Fibroblast of gingiva (primary cell): Measurements from ENCODE around the gene KIF3A.

Experiments
- DNase-seq: peaks from one replicate; pipeline ENCODE4 v3.0.0-alpha.2; 2011; ENCODE audit warnings: low read depth

KIF3A gene

GRCh38 chr5:132770476-132771159 is 33.3 kb upstream of the KIF3A start:
- peak; percentile 84 for DNase-seq

GRCh38 chr5:132768485-132768868 is 31.1 kb upstream of the KIF3A start:
- DNase-seq: no peak

- DNase-seq: no peak
Measured at GRCh38 chr5:132767150-132767549, 29.8 kb upstream of the KIF3A start.

- no peak for DNase-seq
Measured at GRCh38 chr5:132766806-132767055, 29.4 kb upstream of the KIF3A start.

GRCh38 chr5:132766020-132766805 is 28.9 kb upstream of the KIF3A start:
- no peak for DNase-seq

GRCh38 chr5:132765311-132766019 is 28.1 kb upstream of the KIF3A start:
- no peak for DNase-seq

GRCh38 chr5:132764671-132765238 is 27.4 kb upstream of the KIF3A start:
- DNase-seq: no peak

GRCh38 chr5:132764051-132764450 is 26.7 kb upstream of the KIF3A start:
- DNase-seq: no peak

- no peak for DNase-seq
Measured at GRCh38 chr5:132763181-132764036, 26.1 kb upstream of the KIF3A start.

- no peak for DNase-seq
Measured at GRCh38 chr5:132762246-132763000, 25.1 kb upstream of the KIF3A start.

- no peak for DNase-seq
Measured at GRCh38 chr5:132761321-132762240, 24.2 kb upstream of the KIF3A start.

- no peak for DNase-seq
Measured at GRCh38 chr5:132760601-132761317, 23.4 kb upstream of the KIF3A start.

GRCh38 chr5:132760049-132760420 is 22.7 kb upstream of the KIF3A start:
- DNase-seq: no peak

GRCh38 chr5:132759114-132760048 is 22.0 kb upstream of the KIF3A start:
- no peak for DNase-seq

- no peak for DNase-seq
Measured at GRCh38 chr5:132758451-132758850, 21.1 kb upstream of the KIF3A start.

GRCh38 chr5:132756542-132756941 is 19.2 kb upstream of the KIF3A start:
- DNase-seq: no peak

- DNase-seq: peak; percentile 29
Measured at GRCh38 chr5:132754947-132755346, 17.6 kb upstream of the KIF3A start.

- no peak for DNase-seq
Measured at GRCh38 chr5:132754111-132754510, 16.8 kb upstream of the KIF3A start.
